Urothelium cell line (cell line): ENCODE measurements around the gene GALNT15.
A peak's percentile ranks its signal among the peaks of the same experiment; 100 is the strongest.

ENCODE experiments used
- DNase-seq: peaks from one replicate; pipeline ENCODE4 v3.0.0; 2011; ENCODE audit warnings: low spot score, mixed read lengths
- FAIRE-seq: peaks from 2 replicates; lab custom pipeline; 2011; peaks lifted over from hg19 to GRCh38; lab: Jason Lieb, UNC

Gene GALNT15

GRCh38 chr3:16151109-16151508 lies 23.4 kb upstream of the GALNT15 start:
- FAIRE-seq = no peak
- peak; percentile 36 for DNase-seq

DNA sequence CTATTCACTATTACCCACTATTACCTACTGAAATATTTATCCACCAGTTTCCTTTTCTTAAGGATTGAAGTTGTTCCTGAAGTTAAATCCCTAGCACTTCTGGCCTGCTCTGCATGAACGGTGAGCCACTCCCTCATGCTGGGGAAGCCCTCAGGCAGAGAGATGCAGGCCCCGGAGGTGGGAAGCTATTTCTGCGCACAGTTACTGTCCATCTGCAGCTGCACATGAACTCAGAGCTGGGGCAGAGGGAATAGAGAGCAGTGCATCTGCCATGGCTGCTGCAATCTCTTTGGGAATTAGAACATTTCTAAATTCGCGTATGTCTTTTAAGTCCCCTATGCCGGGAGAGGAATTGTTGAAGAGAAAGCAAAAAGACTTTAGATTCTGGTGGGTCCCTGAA lies 6.3 kb upstream of the GALNT15 start:
- DNase-seq (no peak), FAIRE-seq (no peak)

DNA sequence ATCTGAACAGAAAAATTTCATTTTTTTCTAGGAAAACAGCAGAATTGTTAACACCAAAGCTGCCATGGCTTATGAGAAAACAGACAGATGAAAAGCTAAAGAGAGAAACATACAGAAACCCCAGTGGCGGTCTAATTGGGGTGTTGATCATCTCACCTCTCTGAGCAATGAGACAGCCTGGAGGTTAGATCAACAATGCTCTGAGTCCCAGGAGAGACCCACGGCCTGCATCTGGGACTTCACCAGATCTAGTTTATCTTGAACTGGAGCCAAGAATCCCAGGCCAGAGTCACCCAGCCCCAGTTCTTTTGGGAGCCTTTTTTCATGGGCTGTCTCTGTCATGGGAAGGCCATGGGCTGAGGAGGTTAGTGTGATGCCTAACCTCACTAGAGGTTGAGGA lies 3.5 kb upstream of the GALNT15 start:
- FAIRE-seq (no peak), DNase-seq (no peak)

DNA sequence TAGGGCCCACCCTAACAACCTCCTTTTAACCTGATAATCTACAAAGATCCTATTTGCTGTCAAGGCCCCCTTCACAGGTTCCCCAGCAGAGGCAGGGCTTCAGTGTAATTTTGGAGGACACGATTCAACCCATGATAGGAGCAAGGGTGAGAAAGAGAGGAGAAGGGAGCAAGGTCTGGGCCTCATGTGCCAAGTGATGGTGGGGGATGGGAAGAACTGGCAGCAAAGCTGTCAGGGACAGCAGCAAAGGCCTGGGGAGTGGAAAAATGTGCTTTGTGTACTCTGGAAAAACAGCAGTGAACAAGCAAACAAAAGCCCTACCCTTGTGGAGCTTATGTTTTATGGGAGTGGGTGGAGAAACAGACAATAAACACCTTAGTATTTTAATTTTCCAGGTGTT lies 2.7 kb upstream of the GALNT15 start:
- DNase-seq (no peak), FAIRE-seq (no peak)

DNA sequence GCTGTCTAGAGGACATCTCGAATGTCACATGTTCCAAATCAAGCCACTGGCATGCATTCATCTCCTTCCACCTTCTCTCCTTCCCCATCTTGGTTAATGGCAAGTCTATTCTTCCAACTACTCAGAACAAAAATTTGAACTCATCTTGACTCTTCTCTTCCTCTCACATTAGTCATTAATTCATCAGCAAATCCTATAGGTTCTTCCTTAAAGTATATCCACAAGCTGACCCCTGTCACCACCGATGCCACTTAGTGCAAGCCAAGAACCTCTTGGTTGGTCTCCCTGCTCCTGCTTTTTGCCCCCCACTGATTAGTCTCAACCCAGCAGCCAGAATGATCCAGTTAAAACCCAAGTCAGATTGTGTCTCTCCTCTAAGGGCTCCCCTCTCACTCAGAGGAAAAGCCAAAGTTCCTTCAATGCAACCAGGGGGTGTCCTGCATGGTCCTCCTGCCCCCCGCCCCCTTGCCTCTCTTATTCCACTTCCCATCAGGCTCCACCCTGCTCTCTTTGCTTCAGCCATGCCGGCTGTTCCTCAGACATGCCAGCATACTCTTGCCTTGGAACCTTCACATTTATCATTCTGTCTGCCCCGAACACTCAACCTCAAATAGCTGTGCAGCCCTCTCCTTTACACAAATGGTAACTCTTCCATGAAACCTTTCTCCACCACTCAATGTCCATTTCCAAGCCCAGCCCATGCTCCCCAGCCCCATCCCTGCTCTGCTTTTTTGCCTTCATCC lies 1.0 kb upstream of the GALNT15 start:
- no peak for DNase-seq
- no peak for FAIRE-seq

- DNase-seq (no peak), FAIRE-seq (no peak)
These were observed 489 bp upstream of the GALNT15 start for GRCh38 chr3:16174026-16174355.

GRCh38 chr3:16174976-16175901 lies 759 bp downstream of the GALNT15 start:
- no peak for DNase-seq
- FAIRE-seq = no peak

- no peak for FAIRE-seq
These were observed 2.0 kb downstream of the GALNT15 start for GRCh38 chr3:16176391-16177030.

DNA sequence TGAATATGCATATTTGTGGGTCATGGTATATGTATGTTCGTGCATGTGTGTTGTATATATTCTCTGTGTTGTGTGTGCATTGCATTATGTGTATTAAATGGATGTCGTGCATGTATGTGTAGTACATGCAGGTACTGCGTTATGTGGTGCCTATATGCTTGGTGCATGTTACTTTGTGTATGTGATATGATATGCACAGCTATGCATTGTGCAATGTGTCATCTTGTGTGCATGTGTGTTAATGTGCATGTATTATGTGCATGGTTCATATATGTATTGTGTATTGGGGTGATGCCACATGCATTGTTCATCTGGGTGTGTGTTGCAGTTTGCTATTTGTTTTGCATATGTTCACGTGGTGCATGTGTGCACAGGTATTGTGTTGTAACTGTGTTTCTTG lies 2.9 kb downstream of the GALNT15 start:
- no peak for DNase-seq
- FAIRE-seq = no peak

More at GRCh38 chr3:16176391-16177030, 2.0 kb downstream of the GALNT15 start:
- DNase-seq = no peak

GRCh38 chr3:16177962-16178627 lies 3.6 kb downstream of the GALNT15 start:
- FAIRE-seq (peak; percentile 98), DNase-seq (peak; percentile 90)

DNA sequence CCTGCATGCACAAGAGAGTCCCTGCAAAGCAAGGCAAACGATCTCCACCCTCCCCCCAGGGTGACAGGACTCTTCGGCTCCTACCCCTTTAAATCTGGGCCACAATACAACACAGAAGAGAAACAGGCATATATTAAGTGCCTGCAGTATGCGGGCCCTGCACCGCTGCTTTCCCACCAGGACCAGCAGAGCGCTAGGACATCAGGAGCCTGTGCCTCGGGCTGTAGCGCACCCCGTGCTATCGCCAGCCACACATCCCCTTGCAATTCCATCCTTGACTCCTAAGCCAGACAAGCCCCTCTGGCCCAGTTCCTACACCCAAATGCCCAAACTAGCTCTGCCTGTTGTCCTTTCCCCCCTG lies 4.1 kb downstream of the GALNT15 start:
- FAIRE-seq = no peak
- DNase-seq = no peak

DNA sequence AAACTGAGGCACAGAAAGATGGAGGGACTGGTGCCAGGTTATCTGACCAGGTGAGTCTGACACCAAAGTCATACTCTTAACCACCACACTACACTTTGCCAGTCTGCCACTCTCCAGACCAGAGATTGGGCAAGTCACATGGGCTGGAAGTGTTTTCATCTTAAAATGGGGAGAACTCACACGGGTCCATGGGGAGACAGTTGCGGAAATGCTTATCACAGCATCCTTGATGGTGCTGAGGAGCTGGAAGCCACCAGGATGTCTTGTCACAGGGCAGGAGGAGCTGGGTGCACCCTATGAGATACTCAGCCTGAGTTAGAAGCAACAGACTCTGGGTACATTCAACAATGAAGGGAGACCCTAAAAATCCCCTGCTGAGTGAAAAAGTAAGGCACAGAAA lies 4.8 kb downstream of the GALNT15 start:
- FAIRE-seq = no peak
- no peak for DNase-seq

DNA sequence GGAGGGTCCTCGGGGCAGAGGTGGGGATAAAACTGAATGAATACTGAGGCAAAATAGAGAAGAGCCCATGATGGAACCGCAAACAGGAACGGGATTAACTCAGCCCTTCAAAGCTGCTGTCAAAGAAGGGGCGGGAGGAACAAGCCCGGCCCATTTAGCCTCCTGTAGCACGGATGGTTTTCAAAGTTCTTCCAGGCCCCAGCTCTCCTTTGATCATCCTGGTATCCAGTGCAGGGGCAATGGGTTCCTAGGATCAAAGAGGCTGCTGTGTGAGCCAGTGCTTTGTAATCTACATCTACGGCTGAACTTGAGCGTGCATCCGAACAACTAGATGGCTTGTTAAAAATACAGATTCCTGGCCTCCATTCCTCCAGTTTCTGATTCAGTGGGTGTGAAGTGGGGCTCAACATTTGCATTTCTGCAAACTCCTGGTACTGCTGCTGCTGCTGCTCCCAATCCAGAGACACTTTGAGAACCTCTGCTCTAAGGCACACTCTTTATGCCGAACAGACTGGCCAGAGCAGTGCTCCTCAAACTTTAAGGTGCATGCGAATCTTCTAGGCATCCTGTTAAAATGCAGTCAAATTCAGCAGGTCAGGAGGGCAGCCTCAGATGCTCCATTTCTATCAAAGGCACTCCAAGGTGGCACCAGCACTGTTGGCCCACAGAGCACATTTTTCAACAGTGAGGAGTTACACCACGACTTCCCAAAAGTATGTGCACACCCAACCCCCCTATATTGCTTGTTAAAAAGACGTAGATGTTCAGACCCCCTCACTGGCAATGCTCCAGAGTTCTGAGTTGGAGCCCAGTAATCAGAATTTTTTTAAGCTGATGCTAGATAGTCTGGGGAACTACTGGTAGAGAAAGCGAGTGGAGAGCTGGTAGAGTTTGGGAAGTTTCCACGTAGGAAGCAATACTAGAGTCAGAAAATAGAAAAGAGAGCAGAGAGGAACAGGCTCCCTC lies 5.6 kb downstream of the GALNT15 start:
- DNase-seq (peak; percentile 59), FAIRE-seq (peak; percentile 55)

GRCh38 chr3:16180737-16181134 lies 6.3 kb downstream of the GALNT15 start:
- DNase-seq (no peak), FAIRE-seq (peak; percentile 23)

- FAIRE-seq (no peak), DNase-seq (no peak)
These were observed 6.9 kb downstream of the GALNT15 start for GRCh38 chr3:16181361-16181760.

GRCh38 chr3:16182183-16182582 lies 7.7 kb downstream of the GALNT15 start:
- FAIRE-seq (no peak), DNase-seq (no peak)

- FAIRE-seq = no peak
- DNase-seq = no peak
These were observed 8.1 kb downstream of the GALNT15 start for GRCh38 chr3:16182612-16183011.

DNA sequence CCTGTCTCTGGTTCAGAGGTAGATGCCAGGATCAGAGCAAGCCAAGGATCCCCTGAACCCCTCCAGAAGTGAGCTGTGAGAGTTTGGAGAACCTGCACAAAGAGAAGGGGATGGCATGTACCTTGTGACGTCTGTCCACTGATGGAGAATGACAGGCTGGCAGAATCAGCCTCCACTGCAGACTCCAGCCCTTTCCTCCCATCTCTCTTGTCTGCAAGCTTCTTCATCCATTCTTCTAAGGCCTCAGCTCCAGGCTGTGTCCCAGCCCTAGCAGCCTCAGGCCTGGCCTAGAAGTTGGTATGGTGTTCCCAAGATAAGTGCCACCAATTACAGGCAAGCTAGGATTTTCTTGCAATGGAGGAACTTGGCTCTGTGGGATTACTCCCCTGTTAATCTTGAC lies 8.6 kb downstream of the GALNT15 start:
- FAIRE-seq = no peak
- DNase-seq = no peak

- DNase-seq (peak; percentile 76), FAIRE-seq (peak; percentile 93)
These were observed 9.3 kb downstream of the GALNT15 start for GRCh38 chr3:16183601-16184270.
